ENCODE measurements around the gene SLC39A12. TPM values are rescaled to one million over a fixed set of nuclear protein-coding genes. Genes with fewer than 3 reads are reported as not detected.

The SLC39A12 gene
- polyA plus RNA-seq (2013, experiment 1 of 2): 0.01 TPM
- polyA plus RNA-seq (2013, experiment 2 of 2): 0.10 TPM

GRCh38 chr10:17951868-17952371 lies at the start of gene SLC39A12:
TSS of gene SLC39A12 (plus strand) at chr10:17951918. CDS start at chr10:17953277, 1,359 bp downstream.
- H2AFZ ChIP-seq (ENCODE audit: low read length): no peak within 1 kb of the TSS
- H3K4me2 ChIP-seq (ENCODE audit: insufficient read depth, low read length, poor library complexity, severe bottlenecking): no peak within 1 kb of the TSS
- H3K14ac ChIP-seq (ENCODE audit: low read length): no peak within 1 kb of the TSS
- peak within 1 kb of the TSS; percentile 51 for H3K18ac ChIP-seq (ENCODE audit: low read length)
- no peak within 1 kb of the TSS for H4K91ac ChIP-seq (ENCODE audit: low read depth, low read length, poor library complexity)
- no peaks in the 10 kb centered on the region for H3K36me3 ChIP-seq (replicated peaks in 1 of 2; ENCODE audit: control insufficient read depth in 2 of 2, insufficient read depth in 2 of 2, low read length in 2 of 2)
- no peaks in the 10 kb centered on the region for H3K79me1 ChIP-seq (ENCODE audit: low read depth, low read length)
- H2BK15ac ChIP-seq (ENCODE audit: low read length): no peak within 1 kb of the TSS
- WGBS, 2 donors (ENCODE audit: extremely low coverage in 2 of 2, insufficient read length in 2 of 2, insufficient replicate concordance in 1 of 2): no CpG with 5 or more reads among the region's 3 CpGs
- H3K27ac ChIP-seq (replicated peaks; ENCODE audit: low read length): no peak within 1 kb of the TSS
- no peak within 1 kb of the TSS for H2BK5ac ChIP-seq (ENCODE audit: low read length)
- no peak within 1 kb of the TSS for H3K23ac ChIP-seq (ENCODE audit: low read depth, low read length, poor library complexity)
- no peak within 1 kb of the TSS for H4K8ac ChIP-seq (ENCODE audit: low read depth, low read length)
- H3K9me3 ChIP-seq (replicated peaks in 1 of 2; ENCODE audit: control insufficient read depth in 2 of 2, insufficient read depth in 1 of 2, low read depth in 1 of 2, low read length in 2 of 2): no peaks in the 10 kb centered on the region
- no peak within 1 kb of the TSS for H2BK120ac ChIP-seq (ENCODE audit: low read depth, low read length)
- H2AK5ac ChIP-seq (ENCODE audit: low read depth, low read length): no peak within 1 kb of the TSS
- H3K4ac ChIP-seq (ENCODE audit: low read length): no peak within 1 kb of the TSS
- H3K9ac ChIP-seq (ENCODE audit: low read depth, low read length, poor library complexity): no peak within 1 kb of the TSS
- no peak for DNase-seq (ENCODE audit: low spot score)
- H2BK12ac ChIP-seq (ENCODE audit: low read length): no peak within 1 kb of the TSS
- no peak within 1 kb of the TSS for H3K4me3 ChIP-seq (ENCODE audit: low read length in 2 of 2)
- H3K27me3 ChIP-seq (ENCODE audit: control insufficient read depth in 3 of 3, insufficient read depth in 3 of 3, low read depth in 1 of 3, low read length in 3 of 3): no peaks in the 10 kb centered on the region
- peaks cover 0 to 8% of the 10 kb centered on the region in 2 donors for H3K4me1 ChIP-seq (ENCODE audit: control insufficient read depth in 2 of 2, insufficient read depth in 1 of 2, low read depth in 1 of 2, low read length in 2 of 2)

- no peak overlapping the region for H3K23ac ChIP-seq (ENCODE audit: low read depth, low read length, poor library complexity)
- no peaks in the 10 kb centered on the region for H3K27me3 ChIP-seq (ENCODE audit: control insufficient read depth in 3 of 3, insufficient read depth in 3 of 3, low read depth in 1 of 3, low read length in 3 of 3)
- H3K14ac ChIP-seq (ENCODE audit: low read length): no peak overlapping the region
- no peak overlapping the region for H2AK5ac ChIP-seq (ENCODE audit: low read depth, low read length)
- DNase-seq (ENCODE audit: low spot score): no peak
- H2BK5ac ChIP-seq (ENCODE audit: low read length): no peak overlapping the region
- H3K4ac ChIP-seq (ENCODE audit: low read length): no peak overlapping the region
- H3K4me1 ChIP-seq (ENCODE audit: control insufficient read depth in 2 of 2, insufficient read depth in 1 of 2, low read depth in 1 of 2, low read length in 2 of 2): no peaks in the 10 kb centered on the region
- H2BK12ac ChIP-seq (ENCODE audit: low read length): no peak overlapping the region
- H3K4me3 ChIP-seq (ENCODE audit: low read length in 2 of 2): no peak overlapping the region
- no peak overlapping the region for H3K27ac ChIP-seq (replicated peaks; ENCODE audit: low read length)
- no peak overlapping the region for H2AFZ ChIP-seq (ENCODE audit: low read length)
- no peak overlapping the region for H2BK120ac ChIP-seq (ENCODE audit: low read depth, low read length)
- H3K9me3 ChIP-seq (replicated peaks in 1 of 2; ENCODE audit: control insufficient read depth in 2 of 2, insufficient read depth in 1 of 2, low read depth in 1 of 2, low read length in 2 of 2): no peaks in the 10 kb centered on the region
- no peak overlapping the region for H3K4me2 ChIP-seq (ENCODE audit: insufficient read depth, low read length, poor library complexity, severe bottlenecking)
- WGBS, 2 donors (ENCODE audit: extremely low coverage in 2 of 2, insufficient read length in 2 of 2, insufficient replicate concordance in 1 of 2): no CpG with 5 or more reads among the region's 2 CpGs
- H4K8ac ChIP-seq (ENCODE audit: low read depth, low read length): no peak overlapping the region
- no peak overlapping the region for H4K91ac ChIP-seq (ENCODE audit: low read depth, low read length, poor library complexity)
- no peaks in the 10 kb centered on the region for H3K36me3 ChIP-seq (replicated peaks in 1 of 2; ENCODE audit: control insufficient read depth in 2 of 2, insufficient read depth in 2 of 2, low read length in 2 of 2)
- H3K18ac ChIP-seq (ENCODE audit: low read length): no peak overlapping the region
- H3K79me1 ChIP-seq (ENCODE audit: low read depth, low read length): no peaks in the 10 kb centered on the region
- H2BK15ac ChIP-seq (ENCODE audit: low read length): no peak overlapping the region
- no peak overlapping the region for H3K9ac ChIP-seq (ENCODE audit: low read depth, low read length, poor library complexity)
Observed at GRCh38 chr10:17904564-17904963, 47.2 kb upstream of the SLC39A12 start.

GRCh38 chr10:17905491-17905890 lies 46.2 kb upstream of the SLC39A12 start:
- no peak overlapping the region for H3K14ac ChIP-seq (ENCODE audit: low read length)
- H3K4me1 ChIP-seq (ENCODE audit: control insufficient read depth in 2 of 2, insufficient read depth in 1 of 2, low read depth in 1 of 2, low read length in 2 of 2): no peaks in the 10 kb centered on the region
- H4K91ac ChIP-seq (ENCODE audit: low read depth, low read length, poor library complexity): no peak overlapping the region
- no peak overlapping the region for H3K27ac ChIP-seq (replicated peaks; ENCODE audit: low read length)
- H2BK12ac ChIP-seq (ENCODE audit: low read length): no peak overlapping the region
- H3K4ac ChIP-seq (ENCODE audit: low read length): no peak overlapping the region
- no peak overlapping the region for H3K9ac ChIP-seq (ENCODE audit: low read depth, low read length, poor library complexity)
- H3K36me3 ChIP-seq (replicated peaks in 1 of 2; ENCODE audit: control insufficient read depth in 2 of 2, insufficient read depth in 2 of 2, low read length in 2 of 2): no peaks in the 10 kb centered on the region
- no peak overlapping the region for H2AFZ ChIP-seq (ENCODE audit: low read length)
- no peak overlapping the region for H3K4me3 ChIP-seq (ENCODE audit: low read length in 2 of 2)
- no peak overlapping the region for H3K23ac ChIP-seq (ENCODE audit: low read depth, low read length, poor library complexity)
- H3K79me1 ChIP-seq (ENCODE audit: low read depth, low read length): no peaks in the 10 kb centered on the region
- no peak for DNase-seq (ENCODE audit: low spot score)
- no peak overlapping the region for H3K18ac ChIP-seq (ENCODE audit: low read length)
- no peak overlapping the region for H4K8ac ChIP-seq (ENCODE audit: low read depth, low read length)
- H2BK15ac ChIP-seq (ENCODE audit: low read length): no peak overlapping the region
- no peaks in the 10 kb centered on the region for H3K9me3 ChIP-seq (replicated peaks in 1 of 2; ENCODE audit: control insufficient read depth in 2 of 2, insufficient read depth in 1 of 2, low read depth in 1 of 2, low read length in 2 of 2)
- no peak overlapping the region for H2BK5ac ChIP-seq (ENCODE audit: low read length)
- H3K4me2 ChIP-seq (ENCODE audit: insufficient read depth, low read length, poor library complexity, severe bottlenecking): no peak overlapping the region
- no CpG with 5 or more reads among the region's 3 CpGs for WGBS, 2 donors (ENCODE audit: extremely low coverage in 2 of 2, insufficient read length in 2 of 2, insufficient replicate concordance in 1 of 2)
- no peaks in the 10 kb centered on the region for H3K27me3 ChIP-seq (ENCODE audit: control insufficient read depth in 3 of 3, insufficient read depth in 3 of 3, low read depth in 1 of 3, low read length in 3 of 3)
- no peak overlapping the region for H2BK120ac ChIP-seq (ENCODE audit: low read depth, low read length)
- no peak overlapping the region for H2AK5ac ChIP-seq (ENCODE audit: low read depth, low read length)

- Histone ChIP-seq H3K27me3 (ENCODE audit: control insufficient read depth in 3 of 3, insufficient read depth in 3 of 3, low read depth in 1 of 3, low read length in 3 of 3) (no peaks in the 10 kb centered on the region), H2AK5ac (ENCODE audit: low read depth, low read length) (no peak overlapping the region), H2AFZ (ENCODE audit: low read length) (no peak overlapping the region), H3K4me3 (ENCODE audit: low read length in 2 of 2) (no peak overlapping the region), H3K4me1 (ENCODE audit: control insufficient read depth in 2 of 2, insufficient read depth in 1 of 2, low read depth in 1 of 2, low read length in 2 of 2) (no peaks in the 10 kb centered on the region), H2BK5ac (ENCODE audit: low read length) (no peak overlapping the region), H3K36me3 (replicated peaks in 1 of 2; ENCODE audit: control insufficient read depth in 2 of 2, insufficient read depth in 2 of 2, low read length in 2 of 2) (no peaks in the 10 kb centered on the region), H3K4ac (ENCODE audit: low read length) (no peak overlapping the region), H2BK15ac (ENCODE audit: low read length) (no peak overlapping the region), H2BK120ac (ENCODE audit: low read depth, low read length) (no peak overlapping the region), H4K91ac (ENCODE audit: low read depth, low read length, poor library complexity) (no peak overlapping the region), H3K14ac (ENCODE audit: low read length) (no peak overlapping the region), H3K9me3 (replicated peaks in 1 of 2; ENCODE audit: control insufficient read depth in 2 of 2, insufficient read depth in 1 of 2, low read depth in 1 of 2, low read length in 2 of 2) (no peaks in the 10 kb centered on the region), H3K18ac (ENCODE audit: low read length) (no peak overlapping the region), H2BK12ac (ENCODE audit: low read length) (no peak overlapping the region), H3K4me2 (ENCODE audit: insufficient read depth, low read length, poor library complexity, severe bottlenecking) (no peak overlapping the region), H3K23ac (ENCODE audit: low read depth, low read length, poor library complexity) (no peak overlapping the region), H3K27ac (replicated peaks; ENCODE audit: low read length) (no peak overlapping the region), H3K79me1 (ENCODE audit: low read depth, low read length) (no peaks in the 10 kb centered on the region), H4K8ac (ENCODE audit: low read depth, low read length) (no peak overlapping the region), H3K9ac (ENCODE audit: low read depth, low read length, poor library complexity) (no peak overlapping the region)
- DNase-seq (ENCODE audit: low spot score): no peak
- WGBS, 2 donors (ENCODE audit: extremely low coverage in 2 of 2, insufficient read length in 2 of 2, insufficient replicate concordance in 1 of 2): no CpG with 5 or more reads among the region's 1 CpG
Observed at GRCh38 chr10:17906002-17906401, 45.7 kb upstream of the SLC39A12 start.

Measured in neuronal stem cell (in vitro differentiated cells).